GM12873 (cell line): ENCODE data around the gene ALDH18A1.

Experiments used
- TF ChIP-seq, protein P1 (sequence below): IDR thresholded peaks from 2 replicates; pipeline ENCODE4 v1.5.1; 2012; ENCODE audit warnings: low read depth, mild to moderate bottlenecking, moderate library complexity, low read length, control low read depth; ENCODE audit not compliant: insufficient read depth; ENCODE audit errors: missing control alignments

ALDH18A1 gene

DNA sequence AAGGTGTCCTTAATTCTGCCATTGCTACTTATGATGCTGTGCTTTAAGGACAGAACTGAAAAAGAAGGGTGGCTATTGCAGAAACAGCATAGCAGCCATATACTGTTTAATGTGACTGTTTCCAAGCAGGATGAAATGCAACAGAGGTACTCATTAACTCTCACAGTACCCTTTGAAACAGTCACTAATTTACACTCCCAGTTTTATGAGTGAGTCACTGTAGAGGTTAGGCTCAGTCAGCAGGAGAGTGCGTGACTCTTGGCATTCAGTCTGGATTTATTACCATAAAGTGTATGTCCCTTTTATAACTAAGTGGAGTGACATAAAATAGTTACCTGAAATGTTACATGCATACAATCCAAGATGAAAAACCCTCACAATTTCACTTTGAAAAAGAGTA, 27.7 kb downstream of the ALDH18A1 start:
- TF ChIP-seq, protein P1, sequence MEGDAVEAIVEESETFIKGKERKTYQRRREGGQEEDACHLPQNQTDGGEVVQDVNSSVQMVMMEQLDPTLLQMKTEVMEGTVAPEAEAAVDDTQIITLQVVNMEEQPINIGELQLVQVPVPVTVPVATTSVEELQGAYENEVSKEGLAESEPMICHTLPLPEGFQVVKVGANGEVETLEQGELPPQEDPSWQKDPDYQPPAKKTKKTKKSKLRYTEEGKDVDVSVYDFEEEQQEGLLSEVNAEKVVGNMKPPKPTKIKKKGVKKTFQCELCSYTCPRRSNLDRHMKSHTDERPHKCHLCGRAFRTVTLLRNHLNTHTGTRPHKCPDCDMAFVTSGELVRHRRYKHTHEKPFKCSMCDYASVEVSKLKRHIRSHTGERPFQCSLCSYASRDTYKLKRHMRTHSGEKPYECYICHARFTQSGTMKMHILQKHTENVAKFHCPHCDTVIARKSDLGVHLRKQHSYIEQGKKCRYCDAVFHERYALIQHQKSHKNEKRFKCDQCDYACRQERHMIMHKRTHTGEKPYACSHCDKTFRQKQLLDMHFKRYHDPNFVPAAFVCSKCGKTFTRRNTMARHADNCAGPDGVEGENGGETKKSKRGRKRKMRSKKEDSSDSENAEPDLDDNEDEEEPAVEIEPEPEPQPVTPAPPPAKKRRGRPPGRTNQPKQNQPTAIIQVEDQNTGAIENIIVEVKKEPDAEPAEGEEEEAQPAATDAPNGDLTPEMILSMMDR: no peak

GRCh38 chr10:95626500-95626899, 30.0 kb downstream of the ALDH18A1 start:
- TF ChIP-seq, protein P1: no peak

DNA sequence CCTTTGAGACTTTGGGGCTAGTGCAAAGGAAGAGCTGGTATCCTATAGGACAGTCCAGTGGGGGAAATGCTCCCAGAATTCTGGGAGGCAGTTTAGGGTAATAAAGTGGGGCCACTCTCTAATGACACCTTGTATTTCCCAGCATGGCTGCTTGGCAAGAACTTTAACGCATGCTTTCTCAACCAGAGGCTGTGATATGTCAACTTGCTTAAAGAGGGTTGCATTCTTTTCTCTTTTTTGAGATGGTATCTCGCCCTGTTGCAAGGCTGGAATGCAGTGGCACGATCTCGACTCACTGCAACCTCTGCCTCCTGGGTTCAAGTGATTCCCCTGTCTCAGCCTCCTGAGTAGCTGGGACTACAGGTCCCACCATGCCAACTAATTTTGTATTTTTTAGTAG, 38.4 kb downstream of the ALDH18A1 start:
- TF ChIP-seq, protein P1: no peak

GRCh38 chr10:95616446-95616845, 40.1 kb downstream of the ALDH18A1 start:
- TF ChIP-seq, protein P1: no peak

DNA sequence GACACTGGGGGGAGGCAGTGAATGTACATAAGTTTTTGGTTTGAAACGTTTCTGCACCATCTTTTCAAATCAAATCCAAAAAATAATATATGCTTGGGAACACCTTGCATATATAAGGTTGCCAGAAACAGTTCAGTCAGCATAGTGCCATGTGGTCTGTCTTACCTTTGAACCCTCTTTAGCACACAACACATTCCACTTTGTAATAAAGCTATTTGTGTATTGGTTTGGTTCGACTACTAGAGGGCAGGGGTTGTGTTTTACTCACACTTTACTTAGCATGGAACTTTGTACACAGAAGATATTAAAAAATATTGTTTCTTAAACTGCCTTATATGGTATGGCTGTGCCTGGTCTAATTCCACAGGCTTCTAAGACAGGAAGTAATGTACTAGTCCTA, 43.2 kb downstream of the ALDH18A1 start:
- TF ChIP-seq, protein P1: no peak

- TF ChIP-seq, protein P1: no peak
These were observed 45.8 kb downstream of the ALDH18A1 start for GRCh38 chr10:95610727-95611126.

DNA sequence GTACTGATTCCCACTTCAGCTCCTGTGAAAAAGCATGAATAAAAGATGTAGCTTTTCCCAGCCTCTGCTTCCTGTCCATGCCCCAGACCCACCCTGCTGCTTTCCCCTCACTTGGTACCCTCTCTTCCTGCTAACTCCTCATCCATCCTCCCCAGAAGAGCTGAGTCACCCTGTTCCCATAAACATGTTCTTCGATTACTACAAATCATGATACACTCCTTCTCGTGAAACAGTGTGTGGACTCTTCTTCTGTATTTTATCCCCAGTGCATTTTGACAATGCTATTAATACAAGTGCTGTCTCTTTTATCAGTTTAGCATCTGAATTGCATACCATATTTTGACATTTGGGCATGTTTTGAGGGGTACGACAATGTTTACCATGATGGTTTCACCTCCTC, 49.6 kb downstream of the ALDH18A1 start:
- TF ChIP-seq, protein P1: no peak
